ENCODE results near the gene SH3BP5L.

The SH3BP5L gene

GRCh38 chr1:248862695-248862997 lies 36.9 kb upstream of the SH3BP5L start:
- peak overlapping the region; percentile 70 for H3K4me3 ChIP-seq (ENCODE audit: low read length)
- no peak for DNase-seq (ENCODE audit: low read depth)
- TF ChIP-seq CTCF (conservative IDR thresholded peaks at IDR 0.05; ENCODE audit: low read length) = no peak

DNA sequence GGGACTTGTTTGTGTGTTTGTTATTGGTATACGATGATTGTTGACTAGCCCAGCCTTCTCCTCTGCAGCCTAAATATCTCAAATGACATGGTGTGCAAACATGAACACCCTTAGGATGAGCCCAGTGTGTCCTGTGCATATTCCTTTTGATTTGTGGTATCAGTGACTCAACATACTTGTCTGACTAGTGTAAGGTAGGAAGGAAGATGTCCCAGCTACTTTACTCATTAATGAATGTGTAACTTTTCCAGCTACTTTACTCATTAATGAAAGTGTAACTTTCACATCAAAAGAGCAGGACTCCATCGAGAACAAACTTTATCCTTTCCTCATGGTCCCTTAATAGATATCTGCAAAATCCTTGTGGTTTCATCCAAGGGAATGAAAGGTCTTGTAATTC lies 35.9 kb upstream of the SH3BP5L start:
- no peak for DNase-seq (ENCODE audit: low read depth)
- TF ChIP-seq CTCF (conservative IDR thresholded peaks at IDR 0.05; ENCODE audit: low read length) = no peak
- no peak overlapping the region for H3K4me3 ChIP-seq (ENCODE audit: low read length)

GRCh38 chr1:248860007-248860406 lies 34.3 kb upstream of the SH3BP5L start:
- TF ChIP-seq CTCF (conservative IDR thresholded peaks at IDR 0.05; ENCODE audit: low read length) = no peak
- H3K4me3 ChIP-seq (ENCODE audit: low read length) = no peak overlapping the region
- no peak for DNase-seq (ENCODE audit: low read depth)

- H3K4me3 ChIP-seq (ENCODE audit: low read length) = peak within 1 kb of the TSS; percentile 89
- no peak for TF ChIP-seq CTCF (conservative IDR thresholded peaks at IDR 0.05; ENCODE audit: low read length)
- peak; percentile 97 for DNase-seq (ENCODE audit: low read depth)
Measured at GRCh38 chr1:248858891-248859889, 33.5 kb upstream of the SH3BP5L start, which contains the start of gene ZNF692. Gene ZNF692 (minus strand): TSS chr1:248859085. CDS start chr1:248858309, 776 bp downstream.

DNA sequence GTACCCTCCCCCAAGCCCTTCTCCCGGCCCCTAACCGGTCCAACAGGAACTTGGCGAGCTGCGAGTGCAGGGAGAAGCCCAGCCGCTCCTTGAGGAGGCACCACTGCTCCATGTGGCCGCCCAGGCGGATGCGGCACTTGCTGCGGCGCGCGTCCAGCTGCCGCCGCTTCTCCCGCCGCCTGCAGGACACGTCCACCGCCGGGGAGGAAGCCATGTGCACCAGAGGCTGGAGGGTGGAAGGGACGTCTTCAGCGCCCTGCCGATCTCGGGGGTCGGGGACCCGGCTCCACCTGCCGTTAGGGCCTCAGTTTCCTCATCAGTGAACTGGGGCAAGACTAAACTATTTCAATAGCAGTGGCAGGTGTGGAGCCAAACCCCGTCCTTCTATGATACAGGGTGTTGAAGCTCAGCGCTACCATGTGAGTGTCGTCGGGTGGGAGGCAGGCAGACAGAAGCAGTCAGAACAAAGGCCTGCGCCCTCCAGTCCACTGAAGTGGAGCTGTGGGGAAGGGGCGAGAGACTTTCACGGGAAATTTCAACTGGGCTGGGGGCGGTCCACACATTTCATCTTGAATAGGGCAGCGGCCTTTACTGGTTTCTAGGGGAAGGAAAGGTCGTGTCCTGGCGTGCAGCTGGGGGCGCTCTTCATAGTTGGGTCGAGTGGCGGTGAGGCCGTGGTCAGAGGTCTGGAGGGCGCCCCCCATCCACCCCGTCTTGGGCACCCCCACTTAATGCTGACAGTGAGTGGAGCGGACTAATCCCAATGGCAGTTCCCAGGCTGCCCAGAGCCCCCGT lies 32.6 kb upstream of the SH3BP5L start:
- peak; percentile 74 for DNase-seq (ENCODE audit: low read depth)
- peak; percentile 32 for TF ChIP-seq CTCF (conservative IDR thresholded peaks at IDR 0.05; ENCODE audit: low read length)
- peak overlapping the region; percentile 69 for H3K4me3 ChIP-seq (ENCODE audit: low read length)

DNA sequence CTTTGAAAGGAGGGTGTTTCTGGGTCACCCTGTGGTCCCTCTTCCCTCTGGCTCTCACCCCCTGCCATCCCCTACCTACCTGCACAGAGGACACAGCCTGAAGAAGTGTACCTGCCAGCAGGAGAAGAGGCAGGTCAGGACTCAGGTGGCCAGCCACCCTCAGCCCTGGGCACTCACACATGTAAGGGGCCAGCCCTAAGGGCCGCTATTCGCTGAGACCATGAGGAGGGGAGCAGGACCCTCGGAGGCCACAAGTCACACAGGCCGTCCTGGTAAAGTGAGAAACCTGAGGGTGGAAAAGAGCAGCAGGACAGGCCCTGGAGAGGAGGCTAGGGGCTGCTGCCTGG lies 32.0 kb upstream of the SH3BP5L start:
- H3K4me3 ChIP-seq (ENCODE audit: low read length) = peak overlapping the region; percentile 69
- DNase-seq (ENCODE audit: low read depth) = no peak
- TF ChIP-seq CTCF (conservative IDR thresholded peaks at IDR 0.05; ENCODE audit: low read length) = no peak

Data from AG10803 (cell line).